GM21786 (cell line): ENCODE results near the gene CHM.

Source experiments
- ATAC-seq: cut with Tn5 transposase; IDR thresholded peaks from one replicate; pipeline ENCODE4 v1.9.1; 2021; ENCODE audit not compliant: unreplicated experiment

Gene CHM

DNA sequence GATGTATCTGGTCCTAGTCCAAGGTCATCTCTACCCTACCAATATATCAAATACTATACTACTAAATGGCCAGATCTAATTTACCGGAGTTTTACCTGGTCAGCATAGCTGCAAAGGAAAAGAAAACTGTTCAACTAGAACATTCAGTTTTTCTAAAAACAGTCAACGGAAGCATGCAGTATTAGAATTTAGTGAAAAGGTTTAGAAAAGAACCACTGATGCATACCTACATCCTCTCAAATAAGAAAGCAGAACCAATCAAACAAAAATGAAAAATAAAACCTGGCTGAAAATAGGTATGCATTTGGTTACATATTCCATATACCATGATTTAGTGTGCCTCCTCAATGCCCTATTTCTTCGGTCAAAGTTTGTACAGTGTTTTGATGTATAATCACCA, 140.0 kb downstream of the CHM start:
- ATAC-seq, result no peak

- ATAC-seq, result no peak
Measured at GRCh38 chrX:85906399-85906798, 141.0 kb downstream of the CHM start.

GRCh38 chrX:85905851-85906250, 141.5 kb downstream of the CHM start:
- no peak for ATAC-seq

GRCh38 chrX:85903692-85904471, 143.5 kb downstream of the CHM start:
- no peak for ATAC-seq

- no peak for ATAC-seq
Measured at GRCh38 chrX:85897362-85898126, 149.8 kb downstream of the CHM start.

DNA sequence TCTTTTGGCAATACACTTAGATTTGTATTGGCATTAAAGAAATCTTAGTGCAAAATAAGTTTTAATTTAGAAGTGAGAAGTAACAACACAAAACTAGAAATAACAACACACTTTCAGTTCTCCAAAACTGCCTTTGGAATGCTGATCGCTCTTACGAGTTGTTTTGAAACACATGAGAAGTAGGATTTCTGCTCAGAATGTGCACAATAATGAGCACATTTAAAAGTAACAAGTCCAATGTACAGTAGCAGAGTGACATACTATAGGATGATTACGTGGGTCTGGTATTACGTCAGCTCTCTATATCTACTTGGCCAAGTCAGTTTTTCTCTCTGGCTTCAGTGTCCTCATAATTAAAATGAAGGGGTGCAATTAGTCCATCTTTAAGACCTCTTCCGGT, 164.8 kb downstream of the CHM start:
- no peak for ATAC-seq

GRCh38 chrX:85870585-85870984, 176.8 kb downstream of the CHM start:
- no peak for ATAC-seq

GRCh38 chrX:85865324-85865723, 182.0 kb downstream of the CHM start:
- ATAC-seq, result no peak

- no peak for ATAC-seq
Measured at GRCh38 chrX:85859426-85859825, 187.9 kb downstream of the CHM start.

GRCh38 chrX:85851418-85851817, 195.9 kb downstream of the CHM start:
- peak; percentile 43 for ATAC-seq

DNA sequence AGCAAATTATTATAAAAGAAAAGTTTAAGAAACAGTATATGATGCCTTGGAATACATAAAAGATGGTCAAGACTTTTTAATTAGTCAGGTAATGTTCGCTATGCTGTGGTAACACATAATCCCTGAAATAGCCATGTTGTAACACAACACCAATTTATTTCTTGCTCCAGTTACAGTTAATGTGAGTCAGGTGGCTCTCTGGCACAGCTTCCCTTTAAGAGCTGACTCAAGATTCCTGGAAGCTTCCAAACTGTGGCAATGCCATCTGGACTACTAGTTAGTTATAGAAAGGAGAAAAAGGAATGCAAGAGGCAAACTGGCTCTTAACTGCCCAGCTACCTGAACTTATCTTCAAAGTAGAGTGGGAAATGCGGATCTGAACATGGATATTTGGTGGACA, 210.5 kb downstream of the CHM start:
- ATAC-seq, result no peak

GRCh38 chrX:85828771-85829170, 218.6 kb downstream of the CHM start:
- ATAC-seq, result no peak

GRCh38 chrX:85815203-85815751, 232.1 kb downstream of the CHM start:
- no peak for ATAC-seq
